Gastroesophageal sphincter (tissue), 3 donors: ENCODE measurements around the gene UGT1A5.

Source experiments
- CTCF ChIP-seq, 4 experiments: fragments of 200-600 bp in 2 of 4; fragments of 450-650 bp in 2 of 4; sonication (generic) in 1 of 4; IDR thresholded peaks; one replicate each; pipeline ENCODE4 v1.5.1; 2017 to 2019; ENCODE audit warnings: antibody characterized with exemption in 4 of 4, mild to moderate bottlenecking in 2 of 4, moderate library complexity in 2 of 4
- POLR2A ChIP-seq, 2 donors: fragments of 450-650 bp; IDR thresholded peaks; one replicate each; pipeline ENCODE4 v1.6.1; 2017; ENCODE audit warnings: antibody characterized with exemption in 2 of 2, mild to moderate bottlenecking in 2 of 2, moderate library complexity in 1 of 2

- TF ChIP-seq CTCF (IDR thresholded peaks at IDR 0.05) (no peak), POLR2A (IDR thresholded peaks at IDR 0.05) (no peak)
These were observed 4.6 kb upstream of the UGT1A5 start for GRCh38 chr2:233707940-233708644.
